ENCODE results near the gene SLC25A29.

The SLC25A29 gene

DNA sequence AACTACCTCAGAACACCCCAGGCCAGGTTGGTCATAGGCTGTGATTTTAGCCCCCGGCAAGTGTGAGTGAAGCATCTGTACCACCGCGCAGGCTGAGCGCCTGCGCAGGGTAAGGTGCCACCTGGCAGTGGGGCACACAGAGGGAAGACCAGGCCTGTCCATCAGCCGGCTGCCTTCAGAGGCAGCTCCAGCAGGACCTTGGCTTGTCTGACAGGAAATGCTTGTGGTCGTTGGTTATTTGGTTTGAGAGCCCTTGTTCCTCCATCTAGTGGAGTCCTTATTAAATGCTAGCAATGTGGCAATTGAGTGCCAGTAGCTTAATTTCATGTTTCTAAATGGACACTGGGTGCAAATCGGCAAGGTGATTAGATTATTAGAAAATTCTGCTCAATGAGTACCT, 27.5 kb downstream of the SLC25A29 start:
- DNase-seq, result no peak

DNA sequence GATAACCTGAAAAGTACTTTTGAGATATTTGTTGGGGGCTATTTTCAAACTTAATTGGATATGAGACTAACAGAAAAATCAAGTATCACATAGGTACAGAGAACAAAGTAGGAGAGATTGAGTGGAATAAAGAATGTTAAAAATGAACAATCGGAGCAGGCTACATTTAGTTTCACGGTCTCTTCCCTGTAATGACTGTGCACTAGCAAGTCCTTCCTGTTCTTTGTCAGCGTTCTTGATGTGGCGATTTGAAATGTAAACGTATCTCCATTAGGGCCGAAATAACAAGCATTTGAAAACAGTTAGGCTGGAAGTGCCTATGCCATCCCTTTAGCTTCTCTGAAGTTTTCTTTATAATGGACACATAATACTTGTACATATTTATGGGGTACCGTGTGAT, 31.0 kb downstream of the SLC25A29 start:
- no peak for DNase-seq

DNA sequence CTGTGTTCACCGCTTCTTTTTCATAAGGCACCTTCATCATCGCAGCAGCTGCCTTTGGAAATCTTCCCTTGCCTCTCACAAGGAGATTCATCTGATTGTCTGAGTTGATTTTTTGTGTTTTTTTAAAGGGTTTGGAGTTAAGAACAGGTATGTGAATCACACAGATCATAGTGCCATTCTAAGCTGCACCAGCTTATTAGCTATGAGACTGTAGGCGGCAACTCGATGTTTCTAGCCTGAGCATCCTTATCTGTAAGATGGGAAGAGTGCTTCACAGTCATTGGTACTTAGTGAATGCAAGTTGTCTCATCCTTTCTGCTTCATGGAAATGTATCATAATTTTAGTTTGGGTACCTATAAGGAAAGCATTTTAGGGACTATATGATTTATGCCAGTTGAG, 32.0 kb downstream of the SLC25A29 start:
- DNase-seq, result no peak

DNA sequence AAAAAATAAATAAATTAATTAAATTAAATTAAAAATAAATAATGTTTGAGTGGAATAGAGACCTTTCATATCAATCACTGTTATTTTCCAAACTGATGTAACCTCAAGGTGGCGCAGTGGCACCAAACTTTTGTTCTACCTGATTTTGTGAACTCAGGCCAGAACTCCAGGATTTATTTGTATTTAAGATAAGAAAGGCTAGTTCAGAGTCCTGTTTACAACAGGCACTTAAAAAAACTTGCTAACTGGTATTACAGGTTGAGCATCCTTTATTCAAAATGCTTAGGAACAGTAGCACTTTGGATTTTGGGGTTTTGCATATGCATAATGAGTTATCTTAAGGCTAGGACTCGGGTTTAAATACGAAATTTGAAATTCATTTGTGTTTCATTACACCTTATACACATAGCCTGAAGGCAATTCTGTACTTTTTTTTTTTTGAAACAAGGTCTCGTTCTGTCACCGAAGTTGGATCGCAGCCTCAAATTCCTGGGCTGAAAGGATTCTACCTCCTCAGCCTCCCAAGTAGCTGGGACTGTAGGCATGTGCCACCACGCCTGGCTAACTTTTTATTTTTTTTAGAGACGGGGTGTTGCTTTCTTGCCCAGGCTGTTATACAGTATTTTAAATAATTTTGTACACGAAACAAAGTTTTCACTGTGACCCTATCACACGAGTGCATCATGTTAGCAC, 34.9 kb downstream of the SLC25A29 start:
- no peak for DNase-seq

DNA sequence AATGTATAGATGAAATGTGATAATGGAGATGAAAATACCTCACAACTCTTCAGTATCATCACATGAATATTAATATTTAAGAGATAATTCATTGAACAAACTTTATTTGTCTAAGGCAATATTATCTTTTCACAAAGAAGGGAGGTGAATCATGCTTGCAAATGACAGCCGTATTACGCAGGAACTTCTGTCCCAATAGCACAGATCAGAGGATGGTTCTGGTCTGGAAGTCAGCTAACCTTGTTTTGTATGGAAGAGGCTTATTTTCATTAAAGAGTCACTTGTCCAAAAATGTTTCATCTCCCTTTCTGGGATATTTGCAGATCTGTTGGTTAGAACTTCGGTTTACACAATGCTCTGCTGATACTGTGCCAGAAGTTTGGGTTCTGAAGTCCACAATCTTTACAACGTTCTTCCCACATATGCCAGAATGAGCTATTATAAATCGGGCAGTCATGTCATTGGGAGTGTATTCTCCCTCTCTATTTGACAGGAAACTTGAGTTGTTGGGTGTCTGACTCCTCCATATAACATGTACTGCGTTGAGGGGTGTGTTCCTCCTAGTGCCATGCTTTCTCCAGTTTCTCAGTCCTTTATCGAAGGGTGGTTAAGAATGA, 37.5 kb downstream of the SLC25A29 start:
- no peak for DNase-seq

DNA sequence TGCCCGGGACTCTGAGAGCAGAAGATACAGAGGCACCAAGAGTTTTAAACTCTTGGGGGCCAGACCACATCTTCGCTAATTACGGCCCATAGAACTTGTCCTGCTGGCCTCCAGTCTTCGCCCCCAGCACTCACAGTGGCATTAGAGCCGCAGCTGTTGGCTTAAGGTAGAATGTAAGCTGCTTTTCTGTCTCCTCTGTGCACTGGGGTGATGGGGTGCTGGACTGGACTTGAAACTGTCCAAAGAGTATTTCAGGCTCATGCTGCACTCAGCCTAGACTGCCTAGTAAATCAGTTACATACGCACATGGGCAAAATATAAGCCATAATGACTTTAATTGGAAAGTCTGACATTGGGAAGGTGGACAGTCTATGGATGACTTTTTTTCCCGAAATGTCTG, 38.3 kb downstream of the SLC25A29 start:
- no peak for DNase-seq

DNA sequence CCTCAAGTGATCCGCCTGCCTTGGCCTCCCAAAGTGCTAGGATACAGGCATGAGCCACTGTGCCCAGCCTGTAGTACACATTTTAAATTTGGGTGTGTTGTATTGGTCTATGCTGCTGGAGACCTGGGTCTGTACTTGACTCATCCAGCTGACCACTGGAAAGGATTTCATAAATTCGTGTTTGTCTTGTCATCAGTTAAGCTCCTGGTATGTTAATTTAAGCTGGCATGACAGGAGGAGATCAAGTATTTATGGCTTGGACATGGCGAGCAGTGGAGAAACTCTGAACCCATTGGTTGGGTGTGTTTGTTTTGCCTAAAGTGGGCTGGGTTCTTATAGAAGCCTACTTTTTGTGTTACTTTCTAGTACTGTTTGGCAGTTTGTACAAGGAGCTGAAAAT, 43.1 kb downstream of the SLC25A29 start:
- no peak for DNase-seq

DNA sequence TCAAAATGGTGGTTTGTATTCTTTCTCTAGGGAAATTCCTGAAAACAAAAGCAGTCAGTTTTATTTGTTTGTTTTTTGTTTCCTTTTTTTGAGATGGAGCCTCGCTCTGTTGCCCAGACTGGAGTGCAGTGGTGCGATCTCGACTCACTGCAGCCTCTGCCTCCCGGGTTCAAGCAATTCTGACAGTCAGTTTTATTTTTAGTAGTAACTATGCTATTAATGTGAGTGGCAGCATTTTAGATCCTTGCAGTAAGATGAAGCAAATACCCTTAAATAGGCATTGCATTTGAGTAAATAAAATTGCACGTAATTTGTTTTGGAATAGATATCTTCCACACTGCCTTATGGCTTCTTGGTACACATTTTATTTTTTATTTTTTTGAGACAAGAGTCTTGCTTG, 43.7 kb downstream of the SLC25A29 start:
- DNase-seq, result no peak

DNA sequence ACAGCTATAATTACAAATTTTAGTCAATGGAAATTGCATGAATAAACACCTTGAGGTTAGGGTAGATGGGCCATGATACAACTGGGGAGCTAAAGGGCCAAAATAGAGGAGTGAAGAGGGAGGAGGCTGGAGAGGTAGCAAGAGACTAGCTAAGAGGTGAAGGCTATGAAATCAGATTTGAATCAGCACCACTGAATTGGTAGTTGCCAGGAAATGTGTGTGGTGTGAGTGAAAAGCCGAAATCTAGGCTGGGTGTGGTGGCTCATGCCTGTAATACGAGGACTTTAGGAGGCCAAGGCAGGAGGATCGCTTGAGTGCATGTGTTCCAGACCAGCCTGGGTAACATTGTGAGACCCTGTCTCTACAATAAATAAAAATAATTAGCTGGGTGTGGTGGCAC, 44.6 kb downstream of the SLC25A29 start:
- no peak for DNase-seq

DNA sequence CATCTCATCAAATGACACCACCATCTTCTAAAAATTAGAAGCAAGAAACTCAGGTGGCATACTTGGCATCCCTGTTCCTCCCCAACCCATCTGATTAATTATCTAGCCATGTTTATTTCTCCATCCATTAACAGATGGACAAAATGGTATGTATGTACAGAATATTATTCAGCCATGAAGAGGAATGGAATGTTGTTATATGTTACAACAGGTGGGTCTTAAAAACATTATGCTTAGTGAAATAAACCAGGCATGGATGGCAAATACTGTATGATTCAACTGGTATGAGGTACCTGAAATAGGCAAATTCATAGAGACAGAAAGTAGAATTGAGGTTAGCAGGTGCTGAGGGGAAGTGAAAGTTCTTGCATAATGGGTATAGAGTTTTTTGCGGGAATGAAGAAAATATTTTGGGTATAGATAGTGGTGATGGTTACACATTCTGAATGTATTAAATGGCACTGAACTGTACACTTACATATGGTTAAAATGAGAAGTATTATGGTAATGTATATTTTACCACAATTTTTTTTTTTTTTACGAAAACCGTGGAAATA, 49.8 kb downstream of the SLC25A29 start:
- DNase-seq, result no peak

DNA sequence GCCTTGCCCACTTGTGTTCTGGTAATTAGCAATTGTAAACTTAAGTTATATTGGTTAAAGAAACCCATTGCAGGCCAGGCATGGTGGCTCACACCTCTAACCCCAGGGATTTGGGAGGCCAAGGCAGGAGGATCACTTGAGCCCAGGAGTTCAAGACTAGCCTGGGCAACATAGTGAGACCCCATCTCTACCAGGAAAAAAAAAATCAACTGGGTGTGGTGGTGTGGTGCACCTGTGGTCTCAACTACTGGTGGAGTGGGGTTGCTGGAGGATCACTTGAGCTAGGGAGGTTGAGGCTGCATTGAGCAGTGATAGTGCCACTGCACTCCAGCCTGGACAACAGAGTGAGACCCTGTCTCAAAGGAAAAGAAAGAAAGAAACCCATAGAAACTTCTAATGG, 53.6 kb downstream of the SLC25A29 start:
- no peak for DNase-seq

DNA sequence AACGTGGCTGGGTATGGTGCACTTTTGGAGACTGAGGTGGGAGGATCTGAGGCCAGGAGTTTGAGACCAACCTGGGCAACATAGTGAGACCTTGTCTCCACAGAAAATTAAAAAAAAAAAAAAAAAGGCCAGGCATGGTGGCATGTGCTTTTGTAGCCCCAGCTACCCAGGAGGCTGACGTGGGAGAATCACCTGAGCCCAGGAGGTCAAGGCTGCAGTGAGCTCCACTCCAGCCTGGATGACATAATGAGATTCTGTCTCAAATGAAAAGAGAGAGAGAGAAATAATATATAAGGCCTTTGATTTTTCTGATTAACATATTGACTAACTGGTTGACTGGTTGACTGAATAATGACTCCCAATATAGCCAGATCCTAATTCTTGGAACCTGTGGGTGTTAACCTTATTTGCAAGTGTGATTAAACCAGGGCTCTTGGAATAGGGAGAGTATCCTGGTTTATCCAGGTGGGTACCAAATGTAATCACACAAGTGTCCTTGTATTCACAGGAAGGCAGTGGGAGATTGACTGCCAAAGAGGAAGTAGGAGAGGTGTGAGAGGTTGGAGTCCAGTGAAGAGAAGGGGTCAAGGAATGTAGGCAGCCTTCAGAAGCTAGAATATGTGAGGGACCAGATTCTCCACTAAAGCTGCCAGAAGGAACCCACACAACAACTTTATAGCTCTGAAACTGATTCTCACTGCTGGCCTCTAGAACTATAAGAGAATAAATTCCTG, 55.3 kb downstream of the SLC25A29 start:
- DNase-seq, result no peak

DNA sequence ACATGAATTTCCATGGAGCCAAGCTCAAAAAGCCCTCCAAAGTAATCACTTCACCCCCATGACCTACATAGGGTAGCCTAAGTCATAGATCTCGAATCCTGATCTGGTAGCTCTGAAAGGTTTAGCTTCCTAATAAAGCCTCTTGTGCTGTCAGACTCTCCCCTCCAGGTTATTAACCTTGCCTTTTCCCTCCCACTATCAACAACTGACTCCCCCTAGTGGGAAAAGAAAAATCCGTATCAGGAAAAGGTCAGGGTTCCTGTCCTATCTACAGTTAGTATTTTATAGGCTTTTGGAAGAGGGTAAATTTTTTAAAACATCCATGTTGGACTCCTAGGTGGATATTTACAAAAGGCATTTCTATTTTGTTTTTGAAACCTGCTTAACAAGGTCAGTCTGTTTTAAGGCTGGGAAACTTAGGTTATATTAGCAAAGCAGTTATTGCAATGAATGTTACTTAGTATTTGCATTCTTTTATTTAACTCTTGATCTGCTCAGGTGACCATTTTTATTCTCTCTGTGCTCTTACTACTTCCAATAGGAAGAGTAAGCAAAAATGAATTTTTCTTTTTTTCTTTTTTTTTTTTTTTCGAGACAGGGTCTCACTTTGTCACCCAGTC, 59.3 kb downstream of the SLC25A29 start:
- peak; percentile 65 for DNase-seq

DNA sequence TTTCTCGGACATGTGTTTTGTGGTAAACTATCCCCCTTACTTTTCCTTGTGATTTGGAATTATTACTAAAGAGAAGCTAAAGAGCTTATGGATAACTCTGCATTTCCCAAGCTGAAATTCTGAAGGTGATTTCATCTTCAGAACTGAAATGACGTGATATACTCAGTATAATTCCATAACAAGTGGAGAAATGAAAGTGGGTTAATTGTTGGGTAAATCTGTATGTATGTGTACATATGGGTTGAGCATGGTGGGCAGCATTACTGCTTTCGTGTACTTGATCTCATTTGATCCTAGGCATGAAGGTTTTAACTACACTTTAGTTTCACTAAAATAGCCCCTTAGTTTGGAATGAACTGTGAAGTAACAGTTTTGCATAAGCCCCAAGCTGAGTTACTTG, 63.2 kb downstream of the SLC25A29 start:
- DNase-seq, result no peak

DNA sequence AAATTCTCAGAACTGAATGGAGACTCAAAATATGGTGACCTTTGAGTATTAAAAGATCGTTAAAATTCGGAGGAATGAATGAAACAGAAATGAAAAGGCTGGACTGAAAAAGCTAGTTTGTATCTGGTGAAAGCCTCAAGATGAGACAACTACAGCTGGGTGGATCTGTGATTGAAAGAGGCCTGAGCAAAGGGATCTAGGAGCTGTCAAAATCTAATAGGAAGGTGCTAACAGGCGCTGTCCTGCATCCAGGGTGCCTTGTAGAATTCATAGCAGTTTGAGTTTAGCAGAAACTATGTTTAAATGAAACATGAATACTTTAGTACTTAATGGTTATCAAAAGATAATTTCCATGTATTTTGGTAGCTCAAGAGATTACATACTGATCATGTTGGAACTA, 65.0 kb downstream of the SLC25A29 start:
- DNase-seq, result no peak

All from NCI-H345 (cell line).